ENCODE results near the gene TEX50. TPM values are rescaled to one million over a fixed set of nuclear protein-coding genes. Genes with fewer than 3 reads are reported as not detected.
"Not testable (repeated sequence)": the region's sequence is repeated elsewhere in the genome, so short reads cannot be mapped to it uniquely, and the experiment has no call there.

Gene TEX50
- total and polyA plus RNA-seq, 4 donors = not detected

- Histone ChIP-seq H3K4me3 (ENCODE audit: low read length in 2 of 2) (no peak overlapping the region), H3K9me3 (ENCODE audit: control insufficient read depth, low read length) (peaks cover 3% of the 10 kb centered on the region), H3K4me1 (ENCODE audit: control insufficient read depth in 1 of 2, insufficient read depth in 2 of 2, low read length in 2 of 2) (no peaks in the 10 kb centered on the region), H3K36me3 (ENCODE audit: control insufficient read depth in 1 of 2, insufficient read depth in 2 of 2, low read length in 1 of 2) (no peaks in the 10 kb centered on the region), H3K27ac (ENCODE audit: low read depth in 1 of 2, low read length in 2 of 2) (no peak overlapping the region), H3K27me3 (ENCODE audit: control insufficient read depth in 1 of 2, insufficient read depth in 2 of 2, low read length in 1 of 2) (no peaks in the 10 kb centered on the region)
- WGBS, 2 donors = 90 to 95% methylated on average over 4 of the region's 4 CpGs
- intact Hi-C loops (cut with DNase I) = no loop called here
- DNase-seq (no peak), ATAC-seq (ENCODE audit: low FRiP score) (no peak)
Observed at GRCh38 chr1:173616859-173617258, 18.3 kb upstream of the TEX50 start.

DNA sequence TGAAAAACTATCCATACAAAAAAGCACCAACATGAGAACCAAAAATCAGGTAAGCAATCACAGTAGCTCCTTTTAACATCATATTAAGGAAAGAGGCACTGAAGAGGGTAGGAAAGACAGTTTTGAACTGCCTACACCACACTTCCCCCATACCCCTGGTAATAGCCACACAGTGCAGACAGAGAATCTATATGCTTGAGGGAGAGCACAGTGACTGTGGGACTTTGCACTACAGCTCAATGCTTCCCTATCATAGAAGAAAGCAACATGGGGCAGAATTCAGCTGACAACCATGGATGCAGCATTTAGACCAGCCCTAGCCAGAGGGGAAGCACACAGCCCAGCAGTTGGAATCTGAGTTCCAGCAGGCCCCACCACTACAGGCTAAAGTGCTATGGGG lies 7.9 kb upstream of the TEX50 start:
- intact Hi-C loops (cut with DNase I) = no loop called here
- no peaks in the 10 kb centered on the region for H3K36me3 ChIP-seq (ENCODE audit: control insufficient read depth in 1 of 2, insufficient read depth in 2 of 2, low read length in 1 of 2)
- DNase-seq (no peak), ATAC-seq (ENCODE audit: low FRiP score) (no peak)
- no peak overlapping the region for H3K27ac ChIP-seq (ENCODE audit: low read depth in 1 of 2, low read length in 2 of 2)
- no peaks in the 10 kb centered on the region for H3K27me3 ChIP-seq (ENCODE audit: control insufficient read depth in 1 of 2, insufficient read depth in 2 of 2, low read length in 1 of 2)
- H3K4me1 ChIP-seq (ENCODE audit: control insufficient read depth in 1 of 2, insufficient read depth in 2 of 2, low read length in 2 of 2) = no peaks in the 10 kb centered on the region
- no peaks in the 10 kb centered on the region for H3K9me3 ChIP-seq (ENCODE audit: control insufficient read depth, low read length)
- no peak overlapping the region for H3K4me3 ChIP-seq (ENCODE audit: low read length in 2 of 2)

DNA sequence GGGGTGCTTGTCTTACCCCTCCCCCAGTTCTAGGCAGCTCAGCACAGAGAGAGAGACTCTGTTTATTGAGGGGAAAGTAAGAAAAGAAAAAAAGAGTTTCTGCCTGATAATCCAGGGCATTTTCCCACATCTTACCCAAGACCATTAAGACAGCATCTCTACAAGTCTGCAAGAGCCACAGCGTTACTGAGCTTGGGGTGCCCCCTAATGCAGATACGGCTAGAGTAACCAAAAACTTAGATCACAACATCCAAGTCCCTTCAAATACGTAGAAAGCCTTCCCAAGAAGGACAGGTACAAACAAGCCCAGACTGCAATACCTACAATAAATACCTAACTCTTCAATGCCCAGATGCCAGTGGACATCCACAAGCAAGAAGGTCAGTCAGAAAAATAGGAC lies 6.2 kb upstream of the TEX50 start:
- no peak for DNase-seq
- no peaks in the 10 kb centered on the region for H3K36me3 ChIP-seq (ENCODE audit: control insufficient read depth in 1 of 2, insufficient read depth in 2 of 2, low read length in 1 of 2)
- no peaks in the 10 kb centered on the region for H3K27me3 ChIP-seq (ENCODE audit: control insufficient read depth in 1 of 2, insufficient read depth in 2 of 2, low read length in 1 of 2)
- intact Hi-C loops (cut with DNase I) = no loop called here
- WGBS, 2 donors = 78 to 85% methylated on average over 3 of the region's 3 CpGs
- no peaks in the 10 kb centered on the region for H3K4me1 ChIP-seq (ENCODE audit: control insufficient read depth in 1 of 2, insufficient read depth in 2 of 2, low read length in 2 of 2)
- no peak overlapping the region for H3K4me3 ChIP-seq (ENCODE audit: low read length in 2 of 2)
- no peaks in the 10 kb centered on the region for H3K9me3 ChIP-seq (ENCODE audit: control insufficient read depth, low read length)
- H3K27ac ChIP-seq (ENCODE audit: low read depth in 1 of 2, low read length in 2 of 2) = no peak overlapping the region
- ATAC-seq (ENCODE audit: low FRiP score) = no peak

DNA sequence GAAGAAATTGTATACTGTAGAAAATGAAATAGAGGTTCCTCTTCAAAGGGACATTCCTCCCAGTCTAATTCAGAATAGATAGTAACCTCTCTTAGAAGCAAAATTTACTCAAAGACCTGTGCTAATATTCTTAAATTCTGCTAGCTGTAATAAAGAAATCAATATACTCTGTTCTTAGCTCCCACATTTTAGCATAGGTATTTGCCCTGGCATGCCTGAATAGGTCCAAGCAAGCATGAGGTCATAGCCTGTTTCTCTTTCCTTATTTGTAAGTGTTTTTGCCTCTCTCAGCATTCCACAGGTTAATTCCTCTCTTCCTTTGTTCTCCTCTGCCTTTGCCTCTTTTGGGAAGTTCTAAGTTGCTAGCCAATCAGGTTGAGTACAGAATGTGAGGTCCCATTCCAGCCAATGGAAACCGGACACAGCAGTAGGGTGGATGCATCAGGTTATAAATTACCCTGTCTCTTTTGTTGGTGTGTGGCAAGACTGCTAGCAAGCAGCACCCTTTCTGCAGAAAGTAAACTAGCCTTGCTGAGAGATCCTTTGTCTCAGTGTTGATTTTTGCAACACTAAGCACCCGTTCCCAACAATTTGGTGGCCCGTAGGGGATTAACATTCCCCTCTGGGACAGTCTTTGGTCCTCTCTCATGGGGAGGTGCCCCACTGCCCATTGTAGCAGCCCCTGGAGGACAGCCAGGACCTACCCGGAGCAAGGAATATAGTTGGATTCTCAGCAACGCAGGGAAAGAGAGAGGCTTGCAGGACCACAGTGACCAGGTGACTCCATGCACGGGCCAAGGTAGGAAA lies 2.3 kb downstream of the TEX50 start:
- WGBS, 2 donors = 82 to 85% methylated on average over 6 of the region's 6 CpGs
- H3K4me1 ChIP-seq (ENCODE audit: control insufficient read depth in 1 of 2, insufficient read depth in 2 of 2, low read length in 2 of 2); DNase-seq; H3K9me3 ChIP-seq (ENCODE audit: control insufficient read depth, low read length); H3K4me3 ChIP-seq (ENCODE audit: low read length in 2 of 2); H3K36me3 ChIP-seq (ENCODE audit: control insufficient read depth in 1 of 2, insufficient read depth in 2 of 2, low read length in 1 of 2); H3K27me3 ChIP-seq (ENCODE audit: control insufficient read depth in 1 of 2, insufficient read depth in 2 of 2, low read length in 1 of 2); H3K27ac ChIP-seq (ENCODE audit: low read depth in 1 of 2, low read length in 2 of 2); ATAC-seq (ENCODE audit: low FRiP score); intact Hi-C loops (cut with DNase I): not testable (repeated sequence)

- Histone ChIP-seq H3K27me3 (ENCODE audit: control insufficient read depth in 1 of 2, insufficient read depth in 2 of 2, low read length in 1 of 2) (no peaks in the 10 kb centered on the region), H3K36me3 (ENCODE audit: control insufficient read depth in 1 of 2, insufficient read depth in 2 of 2, low read length in 1 of 2) (no peaks in the 10 kb centered on the region), H3K27ac (ENCODE audit: low read depth in 1 of 2, low read length in 2 of 2) (no peak overlapping the region), H3K4me1 (ENCODE audit: control insufficient read depth in 1 of 2, insufficient read depth in 2 of 2, low read length in 2 of 2) (no peaks in the 10 kb centered on the region), H3K4me3 (ENCODE audit: low read length in 2 of 2) (no peak overlapping the region), H3K9me3 (ENCODE audit: control insufficient read depth, low read length) (peaks cover 5% of the 10 kb centered on the region)
- DNase-seq = no peak
- ATAC-seq (ENCODE audit: low FRiP score) = no peak
- intact Hi-C loops (cut with DNase I) = no loop called here
- 71 to 73% methylated on average over 12 of the region's 12 CpGs for WGBS, 2 donors
Observed at GRCh38 chr1:173638043-173639021, 3.2 kb downstream of the TEX50 start.

DNA sequence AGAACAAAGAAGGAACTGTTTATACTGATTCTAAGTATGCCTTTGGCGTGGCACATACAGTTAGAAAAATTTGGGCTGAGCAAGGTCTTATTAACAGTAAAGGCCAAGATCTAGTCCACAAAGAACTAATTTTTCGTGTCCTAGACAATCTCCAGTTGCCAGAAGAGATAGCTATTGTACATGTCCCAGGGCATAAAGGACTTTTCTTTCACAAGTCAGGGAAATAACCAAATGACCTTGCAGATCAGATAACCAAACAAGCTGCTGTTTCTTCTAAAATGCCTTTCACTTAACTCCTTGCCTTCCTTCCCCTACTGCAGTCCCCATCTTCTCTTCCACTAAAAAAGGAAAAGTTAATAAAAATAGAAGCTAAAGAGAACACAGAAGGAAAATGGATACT lies 4.0 kb downstream of the TEX50 start:
- H3K36me3 ChIP-seq (ENCODE audit: control insufficient read depth in 1 of 2, insufficient read depth in 2 of 2, low read length in 1 of 2) = no peaks in the 10 kb centered on the region
- ATAC-seq (ENCODE audit: low FRiP score) (no peak), DNase-seq (no peak)
- H3K9me3 ChIP-seq (ENCODE audit: control insufficient read depth, low read length) = peaks cover 5% of the 10 kb centered on the region
- no peaks in the 10 kb centered on the region for H3K27me3 ChIP-seq (ENCODE audit: control insufficient read depth in 1 of 2, insufficient read depth in 2 of 2, low read length in 1 of 2)
- no peaks in the 10 kb centered on the region for H3K4me1 ChIP-seq (ENCODE audit: control insufficient read depth in 1 of 2, insufficient read depth in 2 of 2, low read length in 2 of 2)
- 39 to 47% methylated on average over 2 of the region's 2 CpGs for WGBS, 2 donors
- intact Hi-C loops (cut with DNase I) = no loop called here
- H3K4me3 ChIP-seq (ENCODE audit: low read length in 2 of 2) = no peak overlapping the region
- no peak overlapping the region for H3K27ac ChIP-seq (ENCODE audit: low read depth in 1 of 2, low read length in 2 of 2)

DNA sequence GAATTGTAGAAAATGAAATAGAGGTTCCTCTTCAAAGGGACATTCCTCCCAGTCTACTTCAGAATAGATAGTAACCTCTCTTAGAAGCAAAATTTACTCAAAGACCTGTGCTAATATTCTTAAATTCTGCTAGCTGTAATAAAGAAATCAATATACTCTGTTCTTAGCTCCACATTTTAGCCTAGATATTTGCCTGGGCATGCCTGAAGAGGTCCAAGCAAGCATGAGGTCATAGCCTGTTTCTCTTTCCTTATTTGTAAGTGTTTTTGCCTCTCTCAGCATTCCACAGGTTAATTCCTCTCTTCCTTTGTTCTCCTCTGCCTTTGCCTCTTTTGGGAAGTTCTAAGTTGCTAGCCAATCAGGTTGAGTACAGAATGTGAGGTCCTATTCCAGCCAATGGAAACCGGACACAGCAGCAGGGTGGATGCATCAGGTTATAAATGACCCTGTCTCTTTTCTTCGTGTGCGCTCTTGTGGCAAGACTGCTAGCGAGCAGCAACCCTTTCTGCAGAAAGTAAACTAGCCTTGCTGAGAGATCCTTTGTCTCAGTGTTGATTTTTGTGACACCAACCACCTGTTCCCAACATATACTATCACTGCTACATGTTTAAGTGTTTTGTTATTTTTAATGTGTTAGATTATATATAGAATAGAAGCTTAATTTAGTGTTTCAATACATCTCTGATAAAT lies 7.5 kb downstream of the TEX50 start:
- intact Hi-C loops (cut with DNase I); H3K9me3 ChIP-seq (ENCODE audit: control insufficient read depth, low read length); H3K4me3 ChIP-seq (ENCODE audit: low read length in 2 of 2); H3K27ac ChIP-seq (ENCODE audit: low read depth in 1 of 2, low read length in 2 of 2); H3K36me3 ChIP-seq (ENCODE audit: control insufficient read depth in 1 of 2, insufficient read depth in 2 of 2, low read length in 1 of 2); H3K4me1 ChIP-seq (ENCODE audit: control insufficient read depth in 1 of 2, insufficient read depth in 2 of 2, low read length in 2 of 2); H3K27me3 ChIP-seq (ENCODE audit: control insufficient read depth in 1 of 2, insufficient read depth in 2 of 2, low read length in 1 of 2); ATAC-seq (ENCODE audit: low FRiP score); DNase-seq: not testable (repeated sequence)
- WGBS, 2 donors = 86 to 87% methylated on average over 4 of the region's 4 CpGs

DNA sequence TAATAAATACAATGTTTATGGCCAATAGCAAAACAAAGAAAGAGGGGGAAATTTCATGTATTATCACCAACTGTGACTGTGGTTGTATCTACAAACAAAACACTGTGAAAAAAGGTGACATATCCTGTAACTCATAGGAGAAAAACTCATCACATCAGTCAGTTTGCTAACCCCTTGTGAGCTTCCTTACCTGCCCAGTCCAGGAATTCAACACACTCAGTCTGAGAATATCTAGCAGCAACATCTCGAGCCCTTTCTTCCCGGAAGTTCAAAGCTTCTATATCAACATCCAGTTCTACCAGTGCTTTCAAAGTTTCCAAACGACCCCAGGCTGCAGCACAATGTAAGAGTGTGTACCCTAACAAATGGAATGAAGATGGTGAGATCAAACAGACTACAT lies 11.5 kb downstream of the TEX50 start:
- H3K27me3 ChIP-seq (ENCODE audit: control insufficient read depth in 1 of 2, insufficient read depth in 2 of 2, low read length in 1 of 2) = no peaks in the 10 kb centered on the region
- no peaks in the 10 kb centered on the region for H3K9me3 ChIP-seq (ENCODE audit: control insufficient read depth, low read length)
- H3K4me1 ChIP-seq (ENCODE audit: control insufficient read depth in 1 of 2, insufficient read depth in 2 of 2, low read length in 2 of 2) = no peaks in the 10 kb centered on the region
- H3K36me3 ChIP-seq (ENCODE audit: control insufficient read depth in 1 of 2, insufficient read depth in 2 of 2, low read length in 1 of 2) = no peaks in the 10 kb centered on the region
- intact Hi-C loops (cut with DNase I) = no loop called here
- H3K4me3 ChIP-seq (ENCODE audit: low read length in 2 of 2) = no peak overlapping the region
- WGBS, 2 donors = 62 to 63% methylated on average over 3 of the region's 3 CpGs
- H3K27ac ChIP-seq (ENCODE audit: low read depth in 1 of 2, low read length in 2 of 2) = no peak overlapping the region
- ATAC-seq (ENCODE audit: low FRiP score) (no peak), DNase-seq (no peak)

Data from aorta (tissue), 5 donors.